Measurements from ENCODE around the gene C2CD3. TPM values are rescaled to one million over a fixed set of nuclear protein-coding genes. Genes with fewer than 3 reads are reported as not detected.

Gene C2CD3
- total RNA-seq, 1 experiment from 2014 or later = 18.7 TPM

DNA sequence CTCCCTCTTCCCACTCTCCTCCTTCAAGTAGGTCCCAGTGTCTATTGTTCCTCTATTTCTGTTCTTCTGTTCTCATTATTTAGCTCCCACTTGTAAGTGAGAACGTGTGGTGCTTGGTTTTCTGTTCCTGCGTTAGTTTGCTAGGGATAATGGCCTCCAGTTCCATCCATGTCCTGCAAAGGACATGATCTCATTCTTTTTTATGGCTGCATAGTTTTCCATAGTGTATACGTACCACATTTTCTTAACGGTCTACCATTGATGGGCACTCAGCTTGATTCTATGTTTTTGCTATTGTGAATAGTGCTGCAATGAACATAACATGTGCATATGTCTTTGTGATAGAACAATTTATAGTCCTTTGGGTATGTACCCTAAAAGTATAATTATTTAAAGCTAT, 26.2 kb downstream of the C2CD3 start (continued):
- TF ChIP-seq, protein P1, sequence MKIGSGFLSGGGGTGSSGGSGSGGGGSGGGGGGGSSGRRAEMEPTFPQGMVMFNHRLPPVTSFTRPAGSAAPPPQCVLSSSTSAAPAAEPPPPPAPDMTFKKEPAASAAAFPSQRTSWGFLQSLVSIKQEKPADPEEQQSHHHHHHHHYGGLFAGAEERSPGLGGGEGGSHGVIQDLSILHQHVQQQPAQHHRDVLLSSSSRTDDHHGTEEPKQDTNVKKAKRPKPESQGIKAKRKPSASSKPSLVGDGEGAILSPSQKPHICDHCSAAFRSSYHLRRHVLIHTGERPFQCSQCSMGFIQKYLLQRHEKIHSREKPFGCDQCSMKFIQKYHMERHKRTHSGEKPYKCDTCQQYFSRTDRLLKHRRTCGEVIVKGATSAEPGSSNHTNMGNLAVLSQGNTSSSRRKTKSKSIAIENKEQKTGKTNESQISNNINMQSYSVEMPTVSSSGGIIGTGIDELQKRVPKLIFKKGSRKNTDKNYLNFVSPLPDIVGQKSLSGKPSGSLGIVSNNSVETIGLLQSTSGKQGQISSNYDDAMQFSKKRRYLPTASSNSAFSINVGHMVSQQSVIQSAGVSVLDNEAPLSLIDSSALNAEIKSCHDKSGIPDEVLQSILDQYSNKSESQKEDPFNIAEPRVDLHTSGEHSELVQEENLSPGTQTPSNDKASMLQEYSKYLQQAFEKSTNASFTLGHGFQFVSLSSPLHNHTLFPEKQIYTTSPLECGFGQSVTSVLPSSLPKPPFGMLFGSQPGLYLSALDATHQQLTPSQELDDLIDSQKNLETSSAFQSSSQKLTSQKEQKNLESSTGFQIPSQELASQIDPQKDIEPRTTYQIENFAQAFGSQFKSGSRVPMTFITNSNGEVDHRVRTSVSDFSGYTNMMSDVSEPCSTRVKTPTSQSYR (CRISPR knock-in tag; IDR thresholded peaks at IDR 0.05) = no peak
- no peak for TF ChIP-seq ZNF121 (CRISPR knock-in tag; IDR thresholded peaks at IDR 0.05)
- TF ChIP-seq, protein P2, sequence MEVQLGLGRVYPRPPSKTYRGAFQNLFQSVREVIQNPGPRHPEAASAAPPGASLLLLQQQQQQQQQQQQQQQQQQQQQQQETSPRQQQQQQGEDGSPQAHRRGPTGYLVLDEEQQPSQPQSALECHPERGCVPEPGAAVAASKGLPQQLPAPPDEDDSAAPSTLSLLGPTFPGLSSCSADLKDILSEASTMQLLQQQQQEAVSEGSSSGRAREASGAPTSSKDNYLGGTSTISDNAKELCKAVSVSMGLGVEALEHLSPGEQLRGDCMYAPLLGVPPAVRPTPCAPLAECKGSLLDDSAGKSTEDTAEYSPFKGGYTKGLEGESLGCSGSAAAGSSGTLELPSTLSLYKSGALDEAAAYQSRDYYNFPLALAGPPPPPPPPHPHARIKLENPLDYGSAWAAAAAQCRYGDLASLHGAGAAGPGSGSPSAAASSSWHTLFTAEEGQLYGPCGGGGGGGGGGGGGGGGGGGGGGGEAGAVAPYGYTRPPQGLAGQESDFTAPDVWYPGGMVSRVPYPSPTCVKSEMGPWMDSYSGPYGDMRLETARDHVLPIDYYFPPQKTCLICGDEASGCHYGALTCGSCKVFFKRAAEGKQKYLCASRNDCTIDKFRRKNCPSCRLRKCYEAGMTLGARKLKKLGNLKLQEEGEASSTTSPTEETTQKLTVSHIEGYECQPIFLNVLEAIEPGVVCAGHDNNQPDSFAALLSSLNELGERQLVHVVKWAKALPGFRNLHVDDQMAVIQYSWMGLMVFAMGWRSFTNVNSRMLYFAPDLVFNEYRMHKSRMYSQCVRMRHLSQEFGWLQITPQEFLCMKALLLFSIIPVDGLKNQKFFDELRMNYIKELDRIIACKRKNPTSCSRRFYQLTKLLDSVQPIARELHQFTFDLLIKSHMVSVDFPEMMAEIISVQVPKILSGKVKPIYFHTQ (CRISPR knock-in tag; IDR thresholded peaks at IDR 0.05) = no peak
- TF ChIP-seq ZNF423 (CRISPR knock-in tag; IDR thresholded peaks at IDR 0.05) = no peak
- no peak for TF ChIP-seq ZNF396 (CRISPR knock-in tag; IDR thresholded peaks at IDR 0.05; ENCODE audit: borderline replicate concordance)

DNA sequence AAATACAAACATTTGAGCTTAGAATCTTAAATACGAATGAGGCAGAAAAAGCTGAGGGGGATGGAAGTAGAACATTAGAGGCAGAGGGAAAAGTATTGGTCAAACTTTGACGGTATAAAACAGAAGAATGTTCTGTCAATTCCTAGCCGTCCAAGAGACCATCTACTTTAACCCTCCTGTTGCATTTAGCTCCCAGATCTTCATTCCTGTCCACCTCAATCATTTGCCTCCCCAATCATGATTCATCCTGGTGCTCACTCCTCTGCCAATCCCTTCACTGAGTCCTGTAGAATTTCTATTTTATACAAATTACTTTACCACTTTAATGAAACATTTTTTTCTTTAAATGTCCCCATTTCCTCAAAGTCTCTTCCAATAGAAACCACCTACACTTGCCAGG, 28.2 kb downstream of the C2CD3 start:
- TF ChIP-seq FOXJ3 (CRISPR knock-in tag; IDR thresholded peaks at IDR 0.05; ENCODE audit: borderline replicate concordance) (no peak), ZNF232 (CRISPR knock-in tag; IDR thresholded peaks at IDR 0.05) (no peak), EMX1 (CRISPR knock-in tag; IDR thresholded peaks at IDR 0.05) (no peak), SMAD3 (CRISPR knock-in tag; IDR thresholded peaks at IDR 0.05; ENCODE audit: borderline replicate concordance) (no peak), OVOL2 (CRISPR knock-in tag; IDR thresholded peaks at IDR 0.05; ENCODE audit: borderline replicate concordance) (no peak), NFE2L1 (CRISPR knock-in tag; IDR thresholded peaks at IDR 0.05) (no peak), IRF2 (CRISPR knock-in tag; IDR thresholded peaks at IDR 0.05; ENCODE audit: borderline replicate concordance, low read depth) (no peak), CBFB (CRISPR knock-in tag; IDR thresholded peaks at IDR 0.05; ENCODE audit: low read depth) (no peak), MXD4 (CRISPR knock-in tag; IDR thresholded peaks at IDR 0.05; ENCODE audit: borderline replicate concordance) (no peak), NR3C1 (CRISPR knock-in tag; conservative IDR thresholded peaks at IDR 0.05; ENCODE audit: low read depth) (no peak), GABPB1 (CRISPR knock-in tag; IDR thresholded peaks at IDR 0.05) (no peak), ZNF396 (CRISPR knock-in tag; IDR thresholded peaks at IDR 0.05; ENCODE audit: borderline replicate concordance) (no peak), KAT7 (CRISPR knock-in tag; IDR thresholded peaks at IDR 0.05; ENCODE audit: borderline replicate concordance) (no peak), JUN (CRISPR knock-in tag; IDR thresholded peaks at IDR 0.05) (no peak), ZNF423 (CRISPR knock-in tag; IDR thresholded peaks at IDR 0.05) (no peak)
- TF ChIP-seq, protein P3, sequence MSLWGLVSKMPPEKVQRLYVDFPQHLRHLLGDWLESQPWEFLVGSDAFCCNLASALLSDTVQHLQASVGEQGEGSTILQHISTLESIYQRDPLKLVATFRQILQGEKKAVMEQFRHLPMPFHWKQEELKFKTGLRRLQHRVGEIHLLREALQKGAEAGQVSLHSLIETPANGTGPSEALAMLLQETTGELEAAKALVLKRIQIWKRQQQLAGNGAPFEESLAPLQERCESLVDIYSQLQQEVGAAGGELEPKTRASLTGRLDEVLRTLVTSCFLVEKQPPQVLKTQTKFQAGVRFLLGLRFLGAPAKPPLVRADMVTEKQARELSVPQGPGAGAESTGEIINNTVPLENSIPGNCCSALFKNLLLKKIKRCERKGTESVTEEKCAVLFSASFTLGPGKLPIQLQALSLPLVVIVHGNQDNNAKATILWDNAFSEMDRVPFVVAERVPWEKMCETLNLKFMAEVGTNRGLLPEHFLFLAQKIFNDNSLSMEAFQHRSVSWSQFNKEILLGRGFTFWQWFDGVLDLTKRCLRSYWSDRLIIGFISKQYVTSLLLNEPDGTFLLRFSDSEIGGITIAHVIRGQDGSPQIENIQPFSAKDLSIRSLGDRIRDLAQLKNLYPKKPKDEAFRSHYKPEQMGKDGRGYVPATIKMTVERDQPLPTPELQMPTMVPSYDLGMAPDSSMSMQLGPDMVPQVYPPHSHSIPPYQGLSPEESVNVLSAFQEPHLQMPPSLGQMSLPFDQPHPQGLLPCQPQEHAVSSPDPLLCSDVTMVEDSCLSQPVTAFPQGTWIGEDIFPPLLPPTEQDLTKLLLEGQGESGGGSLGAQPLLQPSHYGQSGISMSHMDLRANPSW (CRISPR knock-in tag; conservative IDR thresholded peaks at IDR 0.05; ENCODE audit: low read depth) = no peak
- TF ChIP-seq, protein P2 (CRISPR knock-in tag; IDR thresholded peaks at IDR 0.05) = no peak
- TF ChIP-seq, protein P4, sequence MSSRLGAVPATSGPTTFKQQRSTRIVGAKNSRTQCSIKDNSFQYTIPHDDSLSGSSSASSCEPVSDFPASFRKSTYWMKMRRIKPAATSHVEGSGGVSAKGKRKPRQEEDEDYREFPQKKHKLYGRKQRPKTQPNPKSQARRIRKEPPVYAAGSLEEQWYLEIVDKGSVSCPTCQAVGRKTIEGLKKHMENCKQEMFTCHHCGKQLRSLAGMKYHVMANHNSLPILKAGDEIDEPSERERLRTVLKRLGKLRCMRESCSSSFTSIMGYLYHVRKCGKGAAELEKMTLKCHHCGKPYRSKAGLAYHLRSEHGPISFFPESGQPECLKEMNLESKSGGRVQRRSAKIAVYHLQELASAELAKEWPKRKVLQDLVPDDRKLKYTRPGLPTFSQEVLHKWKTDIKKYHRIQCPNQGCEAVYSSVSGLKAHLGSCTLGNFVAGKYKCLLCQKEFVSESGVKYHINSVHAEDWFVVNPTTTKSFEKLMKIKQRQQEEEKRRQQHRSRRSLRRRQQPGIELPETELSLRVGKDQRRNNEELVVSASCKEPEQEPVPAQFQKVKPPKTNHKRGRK (CRISPR knock-in tag; IDR thresholded peaks at IDR 0.05; ENCODE audit: borderline replicate concordance) = no peak
- H3K27ac Mint-ChIP-seq = no peak overlapping the region
- H3K9me3 Mint-ChIP-seq = peaks cover 8% of the 10 kb centered on the region; the same call in 1 of the 2 replicates
- peaks cover 33% of the 10 kb centered on the region for H3K4me1 Mint-ChIP-seq
- CTCF ChIA-PET = no interaction called here
- peaks cover 20% of the 10 kb centered on the region for H3K36me3 Mint-ChIP-seq
- POLR2A ChIA-PET = no interaction called here
- no peak for ATAC-seq
- DNase-seq (ENCODE audit: low spot score) = no peak
- H3K4me3 Mint-ChIP-seq = no peak overlapping the region
- H3K27me3 Mint-ChIP-seq (ENCODE audit: low read depth) = no peaks in the 10 kb centered on the region

Measured in WTC11 (cell line).